ENCODE results near the gene LLGL2. TPM values are rescaled to one million over a fixed set of nuclear protein-coding genes. Genes with fewer than 3 reads are reported as not detected.
A peak's percentile ranks its signal among the peaks of the same experiment; 100 is the strongest.

LLGL2 gene
- total RNA-seq, 6 donors from 2014 or later: 113 to 256 (median 175) TPM

DNA sequence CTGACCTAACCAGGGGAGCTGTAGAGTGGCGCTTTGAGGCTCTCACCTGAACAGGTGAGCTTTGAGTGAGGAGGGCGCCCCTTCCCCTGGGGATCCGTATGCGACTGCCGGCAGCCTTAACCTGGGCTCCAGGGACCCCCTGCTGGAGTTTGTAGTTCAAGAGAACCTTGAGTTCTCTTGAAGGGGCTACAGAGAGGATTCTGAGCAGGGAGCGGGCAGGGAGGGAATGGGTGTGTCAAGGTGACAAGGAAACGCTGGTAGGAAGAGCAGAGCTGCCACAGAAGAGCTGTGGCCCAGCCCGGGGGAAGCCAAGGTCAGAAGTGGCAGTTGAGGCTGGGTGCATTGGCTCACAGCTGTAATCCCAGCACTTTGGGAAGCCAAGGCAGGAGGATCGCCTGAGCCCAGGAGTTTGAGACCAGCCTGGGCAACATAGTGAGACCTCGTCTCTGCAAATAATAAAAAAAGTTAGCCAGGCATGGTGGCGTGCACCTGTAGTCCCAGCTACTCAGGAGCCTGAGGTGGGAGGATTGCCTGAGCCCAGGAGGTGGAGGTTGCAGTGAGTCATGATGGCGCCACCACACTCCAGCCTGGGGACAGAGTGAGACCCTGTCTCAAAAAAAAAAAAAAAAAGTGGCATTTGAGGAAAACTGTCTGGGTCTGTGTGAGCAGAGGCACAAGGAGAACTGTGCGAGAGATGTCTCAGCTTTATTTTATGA is 1.2 kb downstream of the LLGL2 start:
- Histone ChIP-seq H3K4me1 (peaks cover 17 to 44% (median 31%) of the 10 kb centered on the region in 4 donors), H3K36me3 (peaks cover 0 to 8% (median 3%) of the 10 kb centered on the region in 4 donors), H3K27ac (peak overlapping the region; percentile 80 to 89 (median 82)), H3K9me3 (no peaks in the 10 kb centered on the region), H3K4me3 (peak overlapping the region; percentile 53 to 90 (median 73)), H3K27me3 (no peaks in the 10 kb centered on the region)
- DNase-seq (no peak), ATAC-seq (ENCODE audit: low FRiP score in 2 of 2) (no peak)
- WGBS, 2 donors: 41 to 52% methylated on average over 12 to 13 of the region's 13 CpGs
- TF ChIP-seq POLR2A (IDR thresholded peaks at IDR 0.05): peak in 2 of 4 donors; percentile 14 to 17
- TF ChIP-seq, protein P1, sequence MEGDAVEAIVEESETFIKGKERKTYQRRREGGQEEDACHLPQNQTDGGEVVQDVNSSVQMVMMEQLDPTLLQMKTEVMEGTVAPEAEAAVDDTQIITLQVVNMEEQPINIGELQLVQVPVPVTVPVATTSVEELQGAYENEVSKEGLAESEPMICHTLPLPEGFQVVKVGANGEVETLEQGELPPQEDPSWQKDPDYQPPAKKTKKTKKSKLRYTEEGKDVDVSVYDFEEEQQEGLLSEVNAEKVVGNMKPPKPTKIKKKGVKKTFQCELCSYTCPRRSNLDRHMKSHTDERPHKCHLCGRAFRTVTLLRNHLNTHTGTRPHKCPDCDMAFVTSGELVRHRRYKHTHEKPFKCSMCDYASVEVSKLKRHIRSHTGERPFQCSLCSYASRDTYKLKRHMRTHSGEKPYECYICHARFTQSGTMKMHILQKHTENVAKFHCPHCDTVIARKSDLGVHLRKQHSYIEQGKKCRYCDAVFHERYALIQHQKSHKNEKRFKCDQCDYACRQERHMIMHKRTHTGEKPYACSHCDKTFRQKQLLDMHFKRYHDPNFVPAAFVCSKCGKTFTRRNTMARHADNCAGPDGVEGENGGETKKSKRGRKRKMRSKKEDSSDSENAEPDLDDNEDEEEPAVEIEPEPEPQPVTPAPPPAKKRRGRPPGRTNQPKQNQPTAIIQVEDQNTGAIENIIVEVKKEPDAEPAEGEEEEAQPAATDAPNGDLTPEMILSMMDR (IDR thresholded peaks at IDR 0.05): no peak

DNA sequence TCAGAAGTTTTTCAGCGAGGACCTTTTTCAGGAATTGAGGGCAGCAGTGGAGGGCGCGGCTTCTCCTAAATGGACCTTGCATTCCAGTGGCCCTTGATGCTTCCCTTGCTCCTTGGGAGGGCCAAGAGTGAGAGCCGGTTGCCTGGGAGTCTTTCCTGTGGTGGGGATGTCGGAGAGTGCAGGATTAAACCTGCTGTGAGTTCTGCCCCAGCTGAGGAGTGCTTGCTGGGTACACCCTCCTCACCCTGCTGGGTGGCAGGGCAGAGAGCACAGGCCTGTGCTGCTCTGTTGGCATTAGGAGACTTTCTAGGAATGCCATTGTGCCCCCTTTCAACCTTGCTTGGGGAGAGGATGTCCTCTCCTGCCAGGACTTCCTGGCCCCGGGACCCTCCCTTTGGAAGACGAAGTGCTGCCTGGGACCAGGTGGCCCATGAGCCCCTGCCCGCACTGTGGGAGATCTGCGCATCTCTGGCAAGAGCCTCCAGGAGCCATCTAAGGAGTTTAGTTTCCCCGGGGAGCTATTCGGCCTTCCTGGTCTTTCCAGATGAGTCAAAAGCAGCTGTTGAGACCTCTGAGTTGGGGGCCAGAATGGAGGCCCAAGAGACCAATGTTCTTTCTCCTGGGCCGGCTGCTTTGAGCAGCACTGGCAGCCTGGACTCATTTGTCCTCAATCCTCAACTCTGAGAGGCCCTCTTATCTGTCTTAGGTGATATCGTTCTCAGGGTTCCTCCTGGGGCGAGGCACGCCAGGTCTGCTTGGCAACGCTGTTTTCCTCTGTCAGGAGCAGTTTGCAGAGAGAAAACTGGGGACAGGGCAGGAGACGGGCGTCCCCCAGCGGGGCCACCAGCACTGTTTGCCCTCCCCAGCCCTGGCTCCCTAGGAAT is 5.6 kb downstream of the LLGL2 start:
- peak; percentile 4 to 59 for ATAC-seq (ENCODE audit: low FRiP score in 2 of 2)
- peak in 1 of 2 donors; percentile 70 for DNase-seq
- WGBS, 2 donors: 68 to 78% methylated on average over 12 to 19 of the region's 19 CpGs
- Histone ChIP-seq H3K9me3 (no peaks in the 10 kb centered on the region), H3K27me3 (no peaks in the 10 kb centered on the region), H3K4me1 (peaks cover 7 to 59% (median 30%) of the 10 kb centered on the region in 4 donors), H3K4me3 (no peak overlapping the region), H3K27ac (peak overlapping the region; percentile 65 to 87 (median 82)), H3K36me3 (peaks cover 0 to 10% (median 0%) of the 10 kb centered on the region in 4 donors)
- TF ChIP-seq, protein P1 (IDR thresholded peaks at IDR 0.05): no peak

DNA sequence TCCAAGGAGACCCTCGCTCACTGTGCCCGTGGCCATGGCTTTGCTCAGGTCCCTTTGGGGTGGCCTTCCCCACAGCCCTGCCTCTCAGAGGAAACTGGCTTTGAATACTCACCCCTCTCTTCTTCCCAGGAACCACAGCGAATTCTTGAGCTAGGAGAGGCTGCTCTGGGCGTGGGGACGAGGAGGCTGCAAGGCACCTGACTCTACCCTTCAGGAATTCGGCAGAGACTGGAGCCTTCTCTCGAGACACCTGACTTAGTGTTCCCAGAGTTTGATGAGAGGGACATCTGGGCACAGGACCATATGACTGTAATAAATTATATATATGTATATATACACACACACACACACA is 6.2 kb downstream of the LLGL2 start:
- no peak overlapping the region for H3K4me3 ChIP-seq
- H3K4me1 ChIP-seq: peaks cover under 1 to 56% (median 27%) of the 10 kb centered on the region in 4 donors
- 69 to 70% methylated on average over 7 of the region's 7 CpGs for WGBS, 2 donors
- peak overlapping the region; percentile 65 to 87 (median 82) for H3K27ac ChIP-seq
- ATAC-seq (ENCODE audit: low FRiP score in 2 of 2) (peak; percentile 61 to 82), DNase-seq (peak in 1 of 2 donors; percentile 72)
- H3K9me3 ChIP-seq: no peaks in the 10 kb centered on the region
- peaks cover 0 to 10% (median 0%) of the 10 kb centered on the region in 4 donors for H3K36me3 ChIP-seq
- TF ChIP-seq POLR2AphosphoS5 (IDR thresholded peaks at IDR 0.05): no peak
- peak in 1 of 4 donors; percentile 32 for TF ChIP-seq POLR2A (IDR thresholded peaks at IDR 0.05)
- no peaks in the 10 kb centered on the region for H3K27me3 ChIP-seq

DNA sequence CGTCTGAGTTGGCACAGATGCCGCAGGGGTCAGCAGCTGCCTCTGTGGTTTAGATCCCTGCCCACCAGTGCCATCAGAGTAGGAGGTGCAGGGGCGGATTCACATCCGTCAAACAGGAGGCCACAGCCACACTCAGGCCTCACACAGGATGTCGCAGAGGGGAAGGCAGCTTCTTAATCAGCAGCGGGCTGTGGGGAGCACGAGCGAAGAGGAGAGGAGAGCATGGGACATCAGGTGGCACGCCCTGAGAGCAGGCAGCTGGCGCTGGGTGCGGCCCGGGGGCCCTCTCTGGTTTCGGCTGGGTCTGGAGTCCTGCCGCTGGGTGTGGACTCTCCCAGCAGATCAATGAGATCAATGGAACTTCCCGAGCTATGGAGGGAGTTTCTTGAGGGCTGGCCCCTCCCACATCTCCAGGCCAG is 9.6 kb downstream of the LLGL2 start:
- Histone ChIP-seq H3K27me3 (no peaks in the 10 kb centered on the region), H3K36me3 (peaks cover 0 to 14% (median 0%) of the 10 kb centered on the region in 4 donors), H3K27ac (peak overlapping the region; percentile 55 to 64 (median 61)), H3K9me3 (no peaks in the 10 kb centered on the region), H3K4me3 (no peak overlapping the region), H3K4me1 (peaks cover 0 to 42% (median 18%) of the 10 kb centered on the region in 4 donors)
- ATAC-seq (ENCODE audit: low FRiP score in 2 of 2) (no peak), DNase-seq (peak; percentile 35 to 83)
- TF ChIP-seq, protein P1 (IDR thresholded peaks at IDR 0.05): no peak
- no peak for TF ChIP-seq POLR2AphosphoS5 (IDR thresholded peaks at IDR 0.05)
- TF ChIP-seq POLR2A (IDR thresholded peaks at IDR 0.05): no peak
- TF ChIP-seq EP300 (IDR thresholded peaks at IDR 0.05): no peak
- WGBS, 2 donors: 66 to 80% methylated on average over 13 to 15 of the region's 15 CpGs

DNA sequence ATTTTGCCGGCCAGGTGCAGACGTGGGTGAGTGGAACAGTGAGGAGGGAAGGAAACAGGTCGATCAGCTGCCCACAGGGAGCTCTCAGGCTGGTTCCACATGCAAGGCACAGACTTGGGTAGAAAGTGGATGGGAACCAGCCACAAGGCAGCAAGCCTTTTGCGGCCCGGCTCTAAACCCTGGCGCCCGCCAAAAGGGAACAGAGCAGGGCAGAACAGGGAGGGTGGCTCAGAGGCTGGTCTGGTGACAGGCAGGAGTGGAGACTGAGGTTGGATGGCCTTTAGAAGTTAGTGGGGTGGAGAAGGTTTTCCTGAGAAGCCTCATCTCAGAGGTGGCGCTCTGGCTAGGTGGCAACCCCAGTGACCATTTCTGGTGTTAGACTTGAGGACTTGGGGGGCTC is 10.4 kb downstream of the LLGL2 start:
- H3K4me3 ChIP-seq: no peak overlapping the region
- H3K36me3 ChIP-seq: peaks cover 0 to 14% (median 0%) of the 10 kb centered on the region in 4 donors
- H3K27me3 ChIP-seq: no peaks in the 10 kb centered on the region
- TF ChIP-seq, protein P1 (IDR thresholded peaks at IDR 0.05): no peak
- TF ChIP-seq EP300 (IDR thresholded peaks at IDR 0.05) (no peak), POLR2A (IDR thresholded peaks at IDR 0.05) (no peak), POLR2AphosphoS5 (IDR thresholded peaks at IDR 0.05) (no peak)
- peak in 1 of 2 donors; percentile 39 for DNase-seq
- H3K4me1 ChIP-seq: peaks cover 0 to 42% (median 17%) of the 10 kb centered on the region in 4 donors
- WGBS, 2 donors: 81 to 89% methylated on average over 7 to 8 of the region's 8 CpGs
- H3K27ac ChIP-seq: peak overlapping the region; percentile 55 to 64 (median 61)
- no peaks in the 10 kb centered on the region for H3K9me3 ChIP-seq
- no peak for ATAC-seq (ENCODE audit: low FRiP score in 2 of 2)

All from upper lobe of left lung (tissue), 6 donors.